IMR-90 (cell line): ENCODE measurements around the gene SCRN2. TPM values are rescaled to one million over a fixed set of nuclear protein-coding genes. Genes with fewer than 3 reads are reported as not detected.

ENCODE experiments used
- ATAC-seq: fragments of 200-7000 bp; cut with Tn5 transposase; 2 replicates; pipeline ENCODE4 v1.9.1; 2020; ENCODE audit warnings: low read depth, mild to moderate bottlenecking, moderate library complexity
- BruUV-seq: library from RNA; stranded (reverse); fragments of 400-500 nt; replicated peaks from 2 replicates; lab custom pipeline; 2021; lab: Mats Ljungman, UMichigan
- CTCF ChIA-PET: fragments of 300-600 bp; formaldehyde crosslinking; extraction: SDS; loops from one replicate; lab custom pipeline; 2021; ENCODE audit warnings: antibody characterized with exemption; lab: Yijun Ruan, JAX
- POLR2A ChIA-PET: fragments of 300-600 bp; sonication (Branson Sonifier 250); formaldehyde crosslinking; loops from one replicate; lab custom pipeline; 2022; ENCODE audit warnings: antibody characterized with exemption; ENCODE audit not compliant: unreplicated experiment; lab: Charles Lee
- DNase-seq: peaks from one replicate; pipeline ENCODE4 v3.0.0; 2013
- H2AFZ ChIP-seq: replicated peaks from 2 replicates; pipeline ENCODE3; 2013; ENCODE audit warnings: low read length, mild to moderate bottlenecking; ENCODE audit not compliant: poor library complexity
- H2AK5ac ChIP-seq: 2 replicates; pipeline ENCODE4 v1.6.1; 2013; ENCODE audit warnings: low read depth, low read length, inconsistent platforms
- H2AK9ac ChIP-seq: replicated peaks from 2 replicates; pipeline ENCODE3; 2013; ENCODE audit warnings: mild to moderate bottlenecking, low read depth, low read length, moderate library complexity; ENCODE audit not compliant: poor library complexity
- H2BK120ac ChIP-seq: 2 replicates; pipeline ENCODE4 v1.6.1; 2013; ENCODE audit warnings: low read depth, low read length, inconsistent platforms
- H2BK15ac ChIP-seq: 3 replicates; pipeline ENCODE4 v1.6.1; 2013; ENCODE audit warnings: low read depth, low read length, inconsistent platforms
- H2BK20ac ChIP-seq: 2 replicates; pipeline ENCODE4 v1.6.1; 2013; ENCODE audit warnings: low read depth, mild to moderate bottlenecking, inconsistent platforms, low read length, moderate library complexity
- H2BK5ac ChIP-seq: 2 replicates; pipeline ENCODE4 v1.6.1; 2013; ENCODE audit warnings: mild to moderate bottlenecking, low read depth, low read length, inconsistent platforms; ENCODE audit not compliant: poor library complexity, severe bottlenecking
- H3K14ac ChIP-seq: replicated peaks from 2 replicates; pipeline ENCODE4 v1.6.1; 2013; ENCODE audit warnings: low read depth, low read length, inconsistent platforms
- H3K18ac ChIP-seq: 2 replicates; pipeline ENCODE4 v1.6.1; 2013; ENCODE audit warnings: low read depth, low read length, control low read depth
- H3K23ac ChIP-seq: 2 replicates; pipeline ENCODE4 v1.6.1; 2013; ENCODE audit warnings: low read depth, low read length, inconsistent platforms
- H3K27ac ChIP-seq: 2 replicates; pipeline ENCODE4 v1.5.1; 2013; ENCODE audit warnings: mild to moderate bottlenecking, control low read depth, low read length; ENCODE audit not compliant: insufficient read depth
- H3K27me3 ChIP-seq: 2 replicates; pipeline ENCODE4 v1.6.1; 2013; ENCODE audit warnings: low read length; ENCODE audit not compliant: control insufficient read depth, insufficient read depth
- H3K36me3 ChIP-seq: 2 replicates; pipeline ENCODE4 v1.6.1; 2013; ENCODE audit warnings: low read length, mixed read lengths; ENCODE audit not compliant: control insufficient read depth, insufficient read depth
- H3K4ac ChIP-seq: 2 replicates; pipeline ENCODE4 v1.6.1; 2013; ENCODE audit warnings: low read depth, low read length, inconsistent platforms
- H3K4me1 ChIP-seq: 2 replicates; pipeline ENCODE4 v1.6.1; 2013; ENCODE audit warnings: low read length, mixed read lengths; ENCODE audit not compliant: control insufficient read depth, insufficient read depth
- H3K4me2 ChIP-seq: 2 replicates; pipeline ENCODE4 v1.6.1; 2013; ENCODE audit warnings: low read depth, mild to moderate bottlenecking, control low read depth, low read length, moderate library complexity
- H3K4me3 ChIP-seq: 2 replicates; pipeline ENCODE4 v1.5.1; 2013; ENCODE audit warnings: low read depth, mild to moderate bottlenecking, control low read depth, low read length, moderate library complexity; ENCODE audit not compliant: insufficient read depth
- H3K56ac ChIP-seq: 2 replicates; pipeline ENCODE4 v1.6.1; 2013; ENCODE audit warnings: low read length, inconsistent platforms; ENCODE audit not compliant: insufficient read depth; ENCODE audit errors: extremely low read depth
- H3K79me1 ChIP-seq, 2 experiments: 2 replicates each; pipeline ENCODE4 v1.6.1; 2013; ENCODE audit warnings: low read length in 2 of 2, inconsistent platforms in 1 of 2, low read depth in 1 of 2
- H3K9ac ChIP-seq: 2 replicates; pipeline ENCODE4 v1.6.1; 2013; ENCODE audit warnings: low read depth, low read length, control low read depth
- H3K9me1 ChIP-seq: 2 replicates; pipeline ENCODE4 v1.6.1; 2013; ENCODE audit warnings: low read length, inconsistent platforms; ENCODE audit not compliant: insufficient read depth
- H3K9me3 ChIP-seq: 2 replicates; pipeline ENCODE4 v1.6.1; 2013; ENCODE audit warnings: low read length; ENCODE audit not compliant: control insufficient read depth, insufficient read depth
- H4K20me1 ChIP-seq: 2 replicates; pipeline ENCODE4 v1.6.1; 2013; ENCODE audit warnings: low read length, inconsistent platforms; ENCODE audit not compliant: insufficient read depth
- H4K5ac ChIP-seq: 2 replicates; pipeline ENCODE4 v1.6.1; 2013; ENCODE audit warnings: mild to moderate bottlenecking, low read depth, low read length, control low read depth
- H4K8ac ChIP-seq, 2 experiments: 2 replicates each; pipeline ENCODE4 v1.6.1; 2013; ENCODE audit warnings: low read depth in 2 of 2, low read length in 2 of 2, control low read depth in 1 of 2, inconsistent platforms in 1 of 2
- H4K91ac ChIP-seq: 2 replicates; pipeline ENCODE4 v1.6.1; 2013; ENCODE audit warnings: low read depth, low read length, inconsistent platforms; ENCODE audit not compliant: insufficient read depth
- CEBPB ChIP-seq: IDR thresholded peaks from 2 replicates; pipeline ENCODE4 v1.6.1; 2012; ENCODE audit warnings: low read depth, low read length, improper control_type of control experiment
- MAZ ChIP-seq: IDR thresholded peaks from 2 replicates; pipeline ENCODE4 v1.6.1; 2012; ENCODE audit warnings: low read depth, mild to moderate bottlenecking, low read length, improper control_type of control experiment, moderate library complexity, borderline replicate concordance
- WGBS, 2 experiments: methylation state at CpG; one replicate each; pipeline versions ENCODE4 v1.1.5 to v1.1.7; 2013; ENCODE audit warnings: missing lambda C conversion rate in 2 of 2; ENCODE audit not compliant: insufficient read length in 1 of 2; ENCODE audit errors: extremely low coverage in 2 of 2; 5-methylcytosine and 5-hydroxymethylcytosine counted together
- dilution Hi-C: fragments of 300-500 bp; cut with HindIII; formaldehyde crosslinking; loops from one replicate; pipeline ENCODE4 v1.14.3; 2018; ENCODE audit warnings: low sequenced_read_pairs; ENCODE audit not compliant: unreplicated experiment
- in situ Hi-C: fragments of 300-500 bp; cut with MboI; formaldehyde crosslinking; loops from 3 replicates; pipeline ENCODE4 v1.14.3; 2019; ENCODE audit warnings: low sequenced_read_pairs, inconsistent platforms, mixed read lengths
- intact Hi-C: fragments of 100-400 bp; cut with micrococcal nuclease; formaldehyde crosslinking; loops from 2 replicates; pipeline ENCODE4 v1.10.0; 2022
- polyA plus RNA-seq, 3 experiments: library from polyadenylated mRNA; depleted of rRNA; stranded (reverse); fragments of >200 nt; gene quantifications; 2 replicates each; pipeline ENCODE4 v1.2.3, GENCODE V29; 2012; ENCODE audit warnings: low replicate concordance in 1 of 3
- total RNA-seq: library from RNA; depleted of rRNA; stranded (reverse); fragments of >200 nt; gene quantifications from 2 replicates; pipeline ENCODE4 v1.2.3, GENCODE V29; 2012

SCRN2 gene
- total and polyA plus RNA-seq, 2 of the 4 experiments (the other 2 are of a cell fraction) = 17.2 to 31.0 TPM

- H4K20me1 ChIP-seq = no peaks in the 10 kb centered on the region
These were observed 31.1 kb upstream of the SCRN2 start for GRCh38 chr17:47872019-47872650.

More at GRCh38 chr17:47872019-47872650, 31.1 kb upstream of the SCRN2 start:
- WGBS, 2 experiments = 22% methylated on average over 9 of the region's 29 CpGs; no CpG with 5 or more reads in 1 of the 2 experiments
- ATAC-seq = 0 out of 2 replicates have a peak, but pooled peaks have one; percentile 19
- POLR2A ChIA-PET = no interaction called here
- Histone ChIP-seq H2AK9ac (no peak overlapping the region), H3K14ac (no peak overlapping the region), H3K4me2 (no peak overlapping the region), H2BK120ac (no peak overlapping the region), H3K56ac (no peak overlapping the region), H3K27ac (no peak overlapping the region), H3K4ac (no peak overlapping the region), H3K79me1 (no peaks in the 10 kb centered on the region), H3K23ac (no peak overlapping the region), H3K18ac (no peak overlapping the region), H2BK20ac (no peak overlapping the region), H4K5ac (no peak overlapping the region), H2BK15ac (no peak overlapping the region), H3K9ac (no peak overlapping the region), H4K8ac (no peak overlapping the region), H3K36me3 (no peaks in the 10 kb centered on the region), H3K9me1 (no peaks in the 10 kb centered on the region), H3K9me3 (no peaks in the 10 kb centered on the region), H4K91ac (no peak overlapping the region), H2BK5ac (no peak overlapping the region), H3K27me3 (peaks cover 55% of the 10 kb centered on the region), H2AK5ac (no peak overlapping the region), H3K4me3 (no peak overlapping the region), H2AFZ (no peak overlapping the region), H3K4me1 (peaks cover 10% of the 10 kb centered on the region)
- BruUV-seq = no TSS peak
- CTCF ChIA-PET = no interaction called here
- no peak for TF ChIP-seq MAZ
- peak; percentile 30; the same call in 1 of the 2 replicates for TF ChIP-seq CEBPB
- in situ Hi-C loops = no loop called here
- intact Hi-C loops = no loop called here
- dilution Hi-C loops = no loop called here
- no peak for DNase-seq
